ENCODE data around the gene CLDN22. TPM values are rescaled to one million over a fixed set of nuclear protein-coding genes. Genes with fewer than 3 reads are reported as not detected.

CLDN22 gene
- total RNA-seq, 3 donors from 2014 or later = not detected

- DNase-seq (no peak), ATAC-seq (no peak)
- Histone ChIP-seq H3K4me3 (no peak overlapping the region), H3K4me1 (ENCODE audit: low read depth) (no peaks in the 10 kb centered on the region), H3K36me3 (ENCODE audit: low read depth) (no peaks in the 10 kb centered on the region), H3K9me3 (no peaks in the 10 kb centered on the region)
- no peak for TF ChIP-seq CTCF (IDR thresholded peaks at IDR 0.05)
- intact Hi-C loops (cut with DNase I, micrococcal nuclease) = no loop called here
These were observed 22.4 kb downstream of the CLDN22 start for GRCh38 chr4:183297675-183298074.

- Histone ChIP-seq H3K4me3 (no peak overlapping the region), H3K4me1 (ENCODE audit: low read depth) (no peaks in the 10 kb centered on the region), H3K9me3 (no peaks in the 10 kb centered on the region), H3K36me3 (ENCODE audit: low read depth) (no peaks in the 10 kb centered on the region)
- ATAC-seq = no peak
- intact Hi-C loops (cut with DNase I, micrococcal nuclease) = no loop called here
- TF ChIP-seq CTCF (IDR thresholded peaks at IDR 0.05) = no peak
- no peak for DNase-seq
These were observed 24.4 kb downstream of the CLDN22 start for GRCh38 chr4:183295711-183296110.

GRCh38 chr4:183291070-183291469 is 29.0 kb downstream of the CLDN22 start:
- Histone ChIP-seq H3K4me1 (ENCODE audit: low read depth) (no peaks in the 10 kb centered on the region), H3K36me3 (ENCODE audit: low read depth) (no peaks in the 10 kb centered on the region), H3K9me3 (no peaks in the 10 kb centered on the region), H3K4me3 (no peak overlapping the region)
- no peak for TF ChIP-seq CTCF (IDR thresholded peaks at IDR 0.05)
- ATAC-seq = no peak
- intact Hi-C loops (cut with DNase I, micrococcal nuclease) = no loop called here
- DNase-seq = no peak

- Histone ChIP-seq H3K4me3 (no peak overlapping the region), H3K4me1 (ENCODE audit: low read depth) (no peaks in the 10 kb centered on the region), H3K9me3 (no peaks in the 10 kb centered on the region), H3K36me3 (ENCODE audit: low read depth) (no peaks in the 10 kb centered on the region)
- no peak for DNase-seq
- peak; percentile 50 for ATAC-seq
- no peak for TF ChIP-seq CTCF (IDR thresholded peaks at IDR 0.05)
- intact Hi-C loops (cut with DNase I, micrococcal nuclease) = no loop called here
These were observed 30.4 kb downstream of the CLDN22 start for GRCh38 chr4:183289688-183290087.

- no peaks in the 10 kb centered on the region for H3K36me3 ChIP-seq (ENCODE audit: low read depth)
- DNase-seq (no peak), ATAC-seq (no peak)
- no peak for TF ChIP-seq CTCF (IDR thresholded peaks at IDR 0.05)
- H3K4me1 ChIP-seq (ENCODE audit: low read depth) = no peaks in the 10 kb centered on the region
- no peaks in the 10 kb centered on the region for H3K9me3 ChIP-seq
- H3K4me3 ChIP-seq = no peak overlapping the region
- intact Hi-C loops (cut with DNase I, micrococcal nuclease) = no loop called here
These were observed 31.1 kb downstream of the CLDN22 start for GRCh38 chr4:183288955-183289354.

- ATAC-seq (no peak), DNase-seq (no peak)
- TF ChIP-seq CTCF (IDR thresholded peaks at IDR 0.05) = no peak
- intact Hi-C loops (cut with DNase I, micrococcal nuclease) = no loop called here
- no peaks in the 10 kb centered on the region for H3K36me3 ChIP-seq (ENCODE audit: low read depth)
- H3K9me3 ChIP-seq = no peaks in the 10 kb centered on the region
- H3K4me3 ChIP-seq = no peak overlapping the region
- H3K4me1 ChIP-seq (ENCODE audit: low read depth) = no peaks in the 10 kb centered on the region
These were observed 32.4 kb downstream of the CLDN22 start for GRCh38 chr4:183287677-183288076.

All from mucosa of descending colon (tissue), 3 donors.